Thyroid gland (tissue), 4 donors: ENCODE data around the gene NBAS. TPM values are rescaled to one million over a fixed set of nuclear protein-coding genes. Genes with fewer than 3 reads are reported as not detected.

ENCODE experiments used
- DNase-seq, 2 donors: peaks; one replicate each; pipeline ENCODE4 v3.0.0-alpha.2; 2019
- H3K27ac ChIP-seq, 3 donors: fragments of 200-600 bp; sonication (generic); 1 replicate in 2 of 3; 2 replicates in 1 of 3; pipeline ENCODE4 v1.5.1; 2016 to 2019; ENCODE audit warnings: mild to moderate bottlenecking in 1 of 3, moderate library complexity in 1 of 3
- H3K27me3 ChIP-seq: fragments of 200-600 bp; sonication (generic); one replicate; pipeline ENCODE4 v1.5.1; 2019
- H3K36me3 ChIP-seq, 2 donors: fragments of 200-600 bp; sonication (generic); one replicate each; pipeline ENCODE4 v1.5.1; 2016 to 2019
- H3K4me1 ChIP-seq, 2 donors: fragments of 200-600 bp; sonication (generic); one replicate each; pipeline ENCODE4 v1.5.1; 2017 to 2019
- H3K4me3 ChIP-seq, 3 donors: fragments of 200-600 bp; sonication (generic); replicated peaks in 1 of 3; 1 replicate in 2 of 3; 2 replicates in 1 of 3; pipeline ENCODE4 v1.5.1; 2016; ENCODE audit warnings: mild to moderate bottlenecking in 1 of 3
- H3K9me3 ChIP-seq: fragments of 200-600 bp; sonication (generic); one replicate; pipeline ENCODE4 v1.5.1; 2017
- CTCF ChIP-seq, 6 experiments: fragments of 200-600 bp in 3 of 6; fragments of 450-650 bp in 3 of 6; sonication (generic) in 3 of 6; IDR thresholded peaks; one replicate each; pipeline ENCODE4 v1.5.1; 2016 to 2019; ENCODE audit warnings: antibody characterized with exemption in 6 of 6, mild to moderate bottlenecking in 2 of 6, inconsistent platforms in 1 of 6, moderate library complexity in 1 of 6
- POLR2A ChIP-seq, 2 donors: fragments of 450-650 bp; IDR thresholded peaks; one replicate each; pipeline ENCODE4 v1.6.1; 2017; ENCODE audit warnings: antibody characterized with exemption in 2 of 2, mild to moderate bottlenecking in 2 of 2, moderate library complexity in 1 of 2
- WGBS, 2 donors: methylation state at CpG; one replicate each; pipeline ENCODE4 v1.1.5; 2017; 5-methylcytosine and 5-hydroxymethylcytosine counted together
- intact Hi-C: fragments of 100-400 bp; cut with DNase I; formaldehyde crosslinking; loops from one replicate; pipeline ENCODE4 v1.15.1; 2023
- total RNA-seq, 4 donors: library from RNA; depleted of rRNA; stranded (reverse); fragments of >200 nt; gene quantifications; one replicate each; pipeline ENCODE4 v1.2.3, GENCODE V29; 2016

The NBAS gene
- total RNA-seq, 4 donors from 2014 or later: 50.4 to 71.5 (median 54.7) TPM

- Histone ChIP-seq H3K9me3 (no peaks in the 10 kb centered on the region), H3K4me1 (no peaks in the 10 kb centered on the region), H3K27ac (no peak overlapping the region), H3K27me3 (no peaks in the 10 kb centered on the region), H3K4me3 (no peak overlapping the region), H3K36me3 (no peaks in the 10 kb centered on the region)
- intact Hi-C loops: no loop called here
- DNase-seq: no peak
- 87 to 89% methylated on average over 12 of the region's 12 CpGs for WGBS, 2 donors
- TF ChIP-seq POLR2A (IDR thresholded peaks at IDR 0.05): no peak
- no peak for TF ChIP-seq CTCF (IDR thresholded peaks at IDR 0.05)
These were observed 244.7 kb downstream of the NBAS start for GRCh38 chr2:15316370-15316814.

DNA sequence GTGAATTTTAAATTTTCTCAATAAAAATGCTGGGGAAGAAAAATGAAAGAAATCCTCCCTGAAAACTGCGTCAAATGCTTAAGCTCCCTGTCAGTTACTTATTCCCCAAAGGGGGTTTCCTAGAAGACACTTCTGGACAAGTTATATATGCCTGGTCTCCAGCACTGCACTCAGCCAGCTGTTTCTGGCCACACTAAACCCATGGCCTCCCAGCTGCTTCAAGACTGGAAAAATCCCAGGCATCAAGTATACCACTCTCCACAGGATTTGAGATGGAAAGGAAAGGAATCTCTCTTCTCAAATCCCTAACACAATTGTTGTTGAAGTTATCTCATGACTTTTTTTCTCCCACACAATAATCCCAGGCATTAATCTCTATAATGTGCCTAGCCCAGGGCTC lies 245.7 kb downstream of the NBAS start:
- TF ChIP-seq CTCF (IDR thresholded peaks at IDR 0.05) (no peak), POLR2A (IDR thresholded peaks at IDR 0.05) (no peak)
- no peak overlapping the region for H3K27ac ChIP-seq
- intact Hi-C loops: no loop called here
- H3K4me3 ChIP-seq: no peak overlapping the region
- H3K9me3 ChIP-seq: no peaks in the 10 kb centered on the region
- H3K36me3 ChIP-seq: no peaks in the 10 kb centered on the region
- 96 to 100% methylated on average over 1 of the region's 1 CpG for WGBS, 2 donors
- DNase-seq: no peak
- H3K4me1 ChIP-seq: no peaks in the 10 kb centered on the region
- no peaks in the 10 kb centered on the region for H3K27me3 ChIP-seq

DNA sequence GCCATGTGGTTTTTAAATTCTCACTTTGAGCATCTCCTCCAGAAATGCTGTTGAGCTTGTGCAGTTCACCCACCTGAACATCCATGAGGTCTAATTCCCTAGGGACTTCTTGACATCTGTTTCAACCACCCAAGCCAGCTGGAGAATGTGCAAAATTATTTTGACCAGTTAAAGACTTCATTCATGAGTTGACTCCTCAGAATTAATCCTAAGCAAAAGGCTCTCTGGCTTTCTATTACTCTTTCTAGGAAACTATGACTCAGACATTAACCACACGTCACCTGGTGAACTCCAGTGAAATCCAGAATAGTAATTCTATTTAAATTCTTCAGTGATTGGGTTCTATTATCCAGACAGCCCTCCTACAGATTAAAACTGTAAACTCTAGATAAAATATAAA lies 247.5 kb downstream of the NBAS start:
- no peaks in the 10 kb centered on the region for H3K9me3 ChIP-seq
- DNase-seq: no peak
- WGBS, 2 donors: 79 to 86% methylated on average over 1 of the region's 1 CpG
- TF ChIP-seq CTCF (IDR thresholded peaks at IDR 0.05): no peak
- no peaks in the 10 kb centered on the region for H3K4me1 ChIP-seq
- no peak overlapping the region for H3K27ac ChIP-seq
- no peaks in the 10 kb centered on the region for H3K36me3 ChIP-seq
- intact Hi-C loops: no loop called here
- H3K4me3 ChIP-seq: no peak overlapping the region
- no peaks in the 10 kb centered on the region for H3K27me3 ChIP-seq

- Histone ChIP-seq H3K27me3 (no peaks in the 10 kb centered on the region), H3K4me3 (no peak overlapping the region), H3K9me3 (no peaks in the 10 kb centered on the region), H3K4me1 (no peaks in the 10 kb centered on the region), H3K36me3 (no peaks in the 10 kb centered on the region), H3K27ac (no peak overlapping the region)
- no peak for DNase-seq
- 96 to 98% methylated on average over 2 of the region's 2 CpGs for WGBS, 2 donors
- intact Hi-C loops: no loop called here
- TF ChIP-seq POLR2A (IDR thresholded peaks at IDR 0.05): no peak
- no peak for TF ChIP-seq CTCF (IDR thresholded peaks at IDR 0.05)
These were observed 249.2 kb downstream of the NBAS start for GRCh38 chr2:15311926-15312325.

DNA sequence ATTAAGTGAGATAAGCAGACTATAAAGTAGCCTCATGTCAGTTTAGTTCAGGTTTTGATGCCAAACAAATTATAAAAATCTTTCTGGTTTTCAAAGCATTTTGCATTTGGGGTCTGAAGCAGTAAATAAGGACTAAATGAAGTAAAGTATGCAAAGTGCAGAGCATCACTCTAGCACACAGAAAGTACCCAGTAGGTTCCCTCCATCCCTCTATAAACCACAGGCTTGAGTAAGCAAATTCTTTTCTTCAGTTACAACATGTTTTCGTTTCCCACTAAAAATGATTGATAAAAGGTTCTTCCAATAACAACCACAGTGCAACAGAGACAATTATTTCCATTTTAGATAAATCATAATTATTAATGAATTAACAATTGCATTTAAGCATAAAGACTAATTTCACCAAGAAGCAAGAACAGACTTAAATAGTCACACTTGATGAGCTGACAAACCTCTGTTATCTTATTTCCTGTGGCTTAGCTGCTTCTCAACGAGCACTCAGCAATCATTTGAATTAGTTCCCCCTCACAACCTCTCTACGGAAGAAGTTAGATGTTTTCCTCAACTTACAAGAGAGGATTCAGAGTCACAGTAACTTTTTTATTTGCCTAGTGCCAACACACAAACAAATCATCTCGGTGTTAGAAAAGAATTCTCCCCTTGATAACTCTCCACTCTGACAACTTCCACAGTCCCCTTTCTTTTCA lies 249.8 kb downstream of the NBAS start:
- no peak overlapping the region for H3K27ac ChIP-seq
- intact Hi-C loops: no loop called here
- TF ChIP-seq CTCF (IDR thresholded peaks at IDR 0.05): no peak
- no peak for TF ChIP-seq POLR2A (IDR thresholded peaks at IDR 0.05)
- no peaks in the 10 kb centered on the region for H3K4me1 ChIP-seq
- H3K9me3 ChIP-seq: no peaks in the 10 kb centered on the region
- H3K36me3 ChIP-seq: no peaks in the 10 kb centered on the region
- H3K27me3 ChIP-seq: no peaks in the 10 kb centered on the region
- no peak for DNase-seq
- WGBS, 2 donors: 52 to 60% methylated on average over 4 of the region's 4 CpGs
- H3K4me3 ChIP-seq: no peak overlapping the region
